Right renal cortex interstitium (tissue), 3 donors: ENCODE measurements around the gene DNAH3. TPM values are rescaled to one million over a fixed set of nuclear protein-coding genes. Genes with fewer than 3 reads are reported as not detected.
"Not testable (repeated sequence)": the region's sequence is repeated elsewhere in the genome, so short reads cannot be mapped to it uniquely, and the experiment has no call there.

ENCODE experiments used
- DNase-seq, 3 donors: peaks; one replicate each; pipeline ENCODE4 v3.0.0-alpha.2; 2013; ENCODE audit warnings: low read depth in 3 of 3, low spot score in 2 of 3
- polyA plus RNA-seq, 3 donors: library from polyadenylated mRNA; unstranded; fragments of 120-200 nt; gene quantifications; one replicate each; pipeline ENCODE4 v1.2.1, GENCODE V29; 2013; ENCODE audit not compliant: insufficient read length in 3 of 3

Gene DNAH3
- polyA plus RNA-seq, 3 donors = 0.18 to 0.47 (median 0.29) TPM

DNA sequence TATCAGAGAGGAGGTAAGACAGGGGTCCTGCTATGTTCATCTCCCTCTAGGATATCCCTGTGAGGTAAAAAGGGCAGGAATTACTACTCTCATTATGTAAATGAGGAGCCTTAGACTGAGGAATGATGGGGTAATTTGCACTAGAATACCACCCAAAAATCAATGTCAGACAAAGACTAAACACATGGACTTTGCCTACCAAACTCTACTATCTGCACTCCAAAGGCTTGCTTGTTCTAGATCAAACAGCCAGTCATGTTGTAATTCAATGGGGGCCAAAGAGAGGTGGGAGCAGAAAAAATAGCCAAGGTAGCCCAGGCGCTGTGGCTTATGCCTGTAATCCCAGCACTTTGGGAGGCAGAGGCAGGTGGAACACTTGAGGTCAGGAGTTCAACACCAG lies 129.3 kb downstream of the DNAH3 start:
- no peak for DNase-seq

DNA sequence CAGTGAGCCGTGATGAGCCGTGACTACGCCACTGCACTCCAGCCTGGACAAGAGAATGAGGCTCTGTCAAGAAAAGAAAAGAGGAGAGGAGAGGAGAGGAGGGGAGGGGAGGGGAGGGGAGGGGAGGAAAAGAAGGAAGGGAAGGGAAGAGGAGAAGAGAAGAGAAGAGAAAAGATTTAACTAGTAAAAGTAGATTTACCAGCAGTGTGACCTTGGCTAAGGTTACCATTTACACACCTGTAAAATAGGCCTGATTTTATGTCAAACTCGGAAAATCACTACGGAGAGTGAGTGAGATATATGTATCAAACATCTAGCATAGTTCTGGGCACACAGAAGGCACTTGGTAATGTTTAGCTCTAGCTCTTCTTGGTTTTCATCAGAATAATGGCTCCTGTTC lies 140.8 kb downstream of the DNAH3 start:
- no peak for DNase-seq

DNA sequence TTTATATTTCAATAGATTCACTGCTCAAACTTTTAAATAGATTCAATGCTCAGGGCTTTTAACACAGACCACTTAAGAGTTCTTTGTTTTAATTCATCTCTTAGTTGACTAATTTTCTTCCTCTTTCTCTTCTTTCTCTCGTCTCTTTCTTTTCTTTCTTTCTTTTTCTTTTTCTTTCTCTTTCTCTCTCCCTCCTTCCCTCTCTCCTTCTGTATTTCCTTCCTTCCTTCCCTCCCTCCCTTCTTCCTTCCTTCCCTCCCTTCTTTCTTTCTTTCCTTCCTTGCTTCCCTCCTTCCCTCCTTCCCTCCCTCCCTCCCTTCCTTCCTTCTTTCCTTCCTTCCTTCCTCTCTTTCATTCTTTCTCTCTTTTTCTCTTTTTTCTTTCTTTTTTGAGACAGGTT lies 145.6 kb downstream of the DNAH3 start:
- DNase-seq = no peak

DNA sequence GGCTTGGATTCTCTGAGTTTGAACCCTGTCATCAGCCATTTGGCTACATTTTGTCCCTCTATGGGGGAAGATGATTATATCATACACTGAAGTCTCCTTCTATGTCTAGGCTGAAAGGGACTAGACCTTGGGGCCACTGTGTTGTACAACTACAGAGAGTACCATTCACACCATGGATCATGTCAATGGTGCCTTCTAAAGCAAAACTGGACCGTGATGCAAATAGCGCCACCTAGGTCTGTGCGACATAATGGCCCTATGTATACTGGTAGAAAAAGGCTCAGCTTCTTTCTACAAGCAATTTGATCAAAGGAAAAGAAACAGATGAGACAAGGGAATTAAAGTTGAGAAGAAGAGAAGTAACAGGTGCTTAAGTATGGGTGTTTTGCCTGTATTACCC lies 149.4 kb downstream of the DNAH3 start:
- DNase-seq = no peak

DNA sequence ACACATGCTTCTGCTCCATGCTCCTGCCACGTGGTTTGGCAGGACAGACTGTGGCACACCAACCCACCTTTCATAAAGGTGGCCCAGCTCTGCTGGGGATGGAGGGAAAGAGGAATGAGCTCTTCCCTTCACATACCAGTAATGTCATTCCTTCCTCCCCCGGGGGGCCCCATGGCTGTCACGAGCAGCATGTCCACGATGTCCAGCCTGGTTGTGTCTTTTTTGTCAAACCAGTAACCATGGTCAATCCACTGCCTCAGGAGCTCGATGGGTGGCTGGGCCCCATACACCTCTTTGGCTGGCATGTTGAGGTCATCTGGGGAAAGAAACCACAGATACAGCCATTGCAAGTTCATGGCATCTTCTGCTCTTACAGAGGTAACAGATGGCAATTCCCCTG lies 153.5 kb downstream of the DNAH3 start:
- no peak for DNase-seq

DNA sequence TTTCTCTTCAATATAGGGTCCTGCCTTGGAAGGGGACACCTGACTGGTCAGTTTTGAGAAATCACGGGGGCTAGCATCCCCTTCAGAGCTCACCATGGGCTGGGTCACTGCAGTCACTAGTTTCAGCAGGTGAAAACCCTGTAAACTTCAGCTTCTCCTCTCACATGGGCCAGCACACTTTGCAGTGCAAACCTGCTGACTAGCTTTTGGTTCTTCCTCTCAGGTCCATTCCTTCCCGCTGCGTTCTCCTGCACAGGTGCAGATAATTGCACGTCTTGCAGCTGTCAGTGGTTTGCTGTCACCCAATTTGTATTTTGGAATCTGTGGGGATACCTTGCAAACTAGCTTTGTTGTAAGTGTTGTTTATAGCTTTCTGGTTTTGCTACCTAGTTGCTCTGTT lies 154.9 kb downstream of the DNAH3 start:
- DNase-seq = no peak

DNA sequence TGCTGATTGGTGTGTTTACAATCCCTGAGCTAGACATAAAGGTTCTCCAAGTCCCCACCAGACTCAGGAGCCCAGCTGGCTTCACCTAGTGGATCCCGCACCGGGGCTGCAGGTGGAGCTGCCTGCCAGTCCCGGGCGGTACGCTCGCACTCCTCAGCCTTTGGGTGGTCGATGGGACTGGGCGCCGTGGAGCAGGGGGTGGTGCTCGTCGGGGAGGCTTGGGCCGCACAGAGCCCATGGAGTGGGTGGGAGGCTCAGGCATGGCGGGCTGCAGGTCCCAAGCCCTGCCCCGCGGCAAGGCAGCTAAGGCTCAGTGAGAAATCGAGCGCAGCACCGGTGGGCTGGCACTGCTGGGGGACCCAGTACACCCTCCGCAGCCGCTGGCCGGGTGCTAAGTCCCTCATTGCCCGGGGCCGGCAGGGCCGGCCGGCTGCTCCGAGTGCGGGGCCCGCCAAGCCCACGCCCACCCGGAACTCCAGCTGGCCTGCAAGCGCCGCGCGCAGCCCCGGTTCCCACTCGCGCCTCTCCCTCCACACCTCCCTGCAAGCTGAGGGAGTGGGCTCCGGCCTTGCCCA lies 161.1 kb downstream of the DNAH3 start:
- DNase-seq = not testable (repeated sequence)

DNA sequence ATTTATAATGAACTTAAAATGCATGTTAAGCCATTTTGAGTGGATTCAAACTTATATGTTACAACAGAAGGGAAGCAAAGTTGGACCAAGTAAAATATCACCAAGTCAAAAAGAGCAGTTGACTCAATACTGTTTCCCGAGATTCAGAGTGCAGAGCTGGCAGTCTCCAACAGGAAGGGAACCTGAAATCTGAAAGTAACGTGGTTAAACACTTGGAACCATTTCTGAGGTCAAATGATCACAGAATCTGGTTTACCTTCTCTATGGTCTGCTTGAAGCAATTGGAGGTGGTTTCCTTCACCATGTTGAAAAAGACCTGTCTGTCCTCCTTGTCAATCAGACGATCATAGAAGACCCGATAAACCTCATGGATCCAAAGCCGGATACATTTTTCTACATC lies 163.6 kb downstream of the DNAH3 start:
- DNase-seq = no peak

DNA sequence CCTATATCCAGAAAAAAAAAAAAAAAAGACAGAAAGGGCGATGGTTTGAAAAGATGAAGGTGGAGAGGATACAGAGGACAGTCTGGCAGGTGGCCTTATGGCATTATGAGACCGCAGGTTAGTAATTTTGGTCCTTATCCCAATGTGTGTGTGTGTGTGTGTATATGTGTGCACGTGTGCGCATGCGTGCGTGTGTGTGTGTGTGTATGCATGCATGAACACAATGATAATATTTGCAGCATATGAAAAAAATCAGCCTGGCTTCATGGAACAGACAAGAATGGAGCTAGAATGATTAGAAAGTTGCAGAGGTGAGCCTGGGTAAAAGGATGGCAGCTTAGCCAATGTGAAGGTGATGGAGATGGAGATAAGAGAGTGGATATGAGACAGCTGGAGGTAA lies 166.6 kb downstream of the DNAH3 start:
- no peak for DNase-seq

DNA sequence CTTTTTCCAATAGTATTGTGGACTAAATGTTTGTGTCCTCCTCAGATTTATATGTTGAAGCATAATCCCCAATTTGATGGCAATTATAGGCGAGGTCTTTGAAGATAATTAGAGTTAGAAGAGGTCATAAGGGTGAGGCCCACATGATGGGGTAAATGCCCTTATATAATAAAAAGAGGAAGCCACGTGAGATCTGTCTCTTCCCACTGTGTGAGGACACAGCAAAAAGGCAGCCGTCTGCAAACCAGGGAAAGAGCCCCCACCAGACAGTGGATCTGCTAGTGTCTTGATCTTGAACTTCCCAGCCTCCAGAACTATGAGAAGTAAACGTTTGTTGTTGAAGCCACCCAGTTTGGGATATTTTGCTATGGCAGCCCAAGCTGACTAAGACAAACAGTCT lies 174.1 kb downstream of the DNAH3 start:
- DNase-seq = no peak

DNA sequence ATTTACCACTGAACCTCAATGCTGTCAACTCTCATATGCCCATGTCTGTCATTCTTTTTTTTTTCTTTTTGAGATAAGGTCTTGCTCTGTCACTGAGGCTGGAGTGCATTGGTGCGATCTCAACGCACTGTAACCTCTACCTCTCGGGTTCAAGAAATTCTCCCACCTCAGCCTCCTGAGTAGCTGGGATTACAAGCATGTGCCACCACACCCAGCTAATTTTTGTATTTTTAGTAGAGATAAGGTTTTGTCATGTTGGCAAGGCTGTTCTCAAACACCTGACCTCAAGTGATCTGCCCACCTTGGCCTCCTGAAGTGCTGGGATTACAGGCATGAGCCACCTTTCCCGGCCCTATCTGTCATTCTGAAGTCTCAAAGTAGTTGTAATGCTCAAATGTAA lies 177.4 kb downstream of the DNAH3 start:
- DNase-seq = not testable (repeated sequence)

DNA sequence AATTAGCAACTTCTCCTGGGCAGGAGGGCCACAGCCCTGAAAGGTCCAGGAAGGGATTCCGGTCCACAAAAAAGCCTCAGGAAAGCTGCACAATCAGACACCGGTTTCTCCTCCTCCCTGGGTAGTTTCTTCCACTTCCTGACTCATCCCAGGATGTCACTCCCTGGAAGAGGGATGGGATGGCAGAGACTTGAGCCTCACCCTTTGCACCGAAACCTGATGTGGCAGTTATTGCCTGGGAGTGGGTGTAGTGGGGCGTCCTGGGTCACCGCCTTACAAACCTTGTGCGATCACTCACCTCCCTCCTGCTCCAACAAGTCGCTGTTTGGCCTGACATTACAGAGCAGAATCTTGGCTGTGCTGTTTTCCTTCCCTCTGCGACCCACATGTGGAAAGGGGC lies 179.2 kb downstream of the DNAH3 start:
- no peak for DNase-seq

DNA sequence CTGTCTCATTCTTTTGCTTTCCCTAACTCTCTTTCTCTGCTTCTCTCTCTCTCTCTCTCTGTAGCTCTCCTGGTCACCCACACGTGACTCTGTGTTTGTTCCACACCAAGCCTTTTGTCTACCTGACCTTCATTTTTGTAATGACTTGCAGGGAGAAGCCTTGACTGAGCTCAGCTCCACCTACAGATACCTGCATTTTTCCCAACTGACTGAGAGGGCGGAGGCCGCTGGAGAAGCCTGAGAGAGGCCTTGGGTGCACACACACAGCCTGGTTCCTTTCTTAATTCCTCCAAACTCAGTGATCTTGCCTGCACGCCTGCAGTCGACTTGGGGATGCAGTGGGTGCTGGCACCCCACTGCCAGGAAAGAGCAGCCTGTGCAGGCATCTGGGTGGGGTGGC lies 181.3 kb downstream of the DNAH3 start:
- no peak for DNase-seq

DNA sequence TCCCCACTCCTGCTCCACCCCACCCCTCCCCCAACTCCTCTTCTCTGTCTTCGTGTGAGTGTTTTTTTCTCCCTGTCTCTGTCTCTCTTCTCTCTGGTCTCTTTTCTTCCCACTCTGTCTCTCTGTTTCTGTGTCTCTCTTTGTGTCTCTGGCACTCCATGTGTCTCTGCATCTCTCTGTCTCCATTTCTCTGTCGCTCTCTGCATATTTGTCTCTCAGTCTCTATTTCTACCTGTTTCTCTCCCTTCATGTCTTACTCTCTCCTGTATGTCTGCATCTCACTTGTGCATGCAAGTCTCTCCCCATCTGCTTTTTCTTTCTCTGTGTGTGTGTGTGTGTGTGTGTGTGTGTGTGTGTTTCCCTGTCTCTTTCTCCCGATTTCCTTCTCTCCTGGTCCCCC lies 181.9 kb downstream of the DNAH3 start:
- DNase-seq = no peak

DNA sequence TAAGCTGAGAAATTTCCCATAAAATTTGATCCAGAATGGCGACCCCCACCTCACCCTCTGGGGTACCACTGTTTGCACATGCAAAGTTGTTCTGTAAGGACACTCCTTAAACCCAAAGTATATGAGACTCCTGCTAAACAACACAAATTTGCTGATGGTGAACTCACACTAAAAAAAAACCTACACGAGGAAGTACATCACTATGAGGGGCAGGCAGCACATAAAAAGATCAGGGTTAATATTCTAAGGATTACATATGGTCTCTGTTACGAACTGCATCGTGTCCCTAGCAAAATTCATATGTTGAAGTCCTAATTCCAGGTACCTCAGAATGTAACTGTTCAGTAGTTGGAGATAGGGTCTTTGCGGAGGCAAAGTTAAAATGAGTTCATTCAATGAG lies 189.7 kb downstream of the DNAH3 start:
- no peak for DNase-seq

DNA sequence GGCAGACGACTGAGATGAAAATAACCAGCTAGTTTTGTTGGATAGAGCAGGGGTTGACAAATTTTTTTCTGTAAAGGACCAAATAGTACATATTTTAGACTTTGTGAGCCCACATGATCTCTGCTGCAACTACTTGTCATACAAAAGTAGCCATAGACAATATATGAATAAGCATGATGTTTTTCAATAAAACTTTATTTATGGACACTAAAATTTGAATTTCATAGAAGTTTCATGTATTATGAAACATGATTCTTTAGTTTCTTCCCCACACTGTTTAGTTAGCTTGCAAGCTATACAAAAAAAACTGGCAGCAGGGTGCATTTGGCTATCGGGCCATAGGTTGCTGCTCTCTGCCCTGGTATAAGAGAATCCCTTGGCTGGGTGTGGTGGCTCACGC lies 193.5 kb downstream of the DNAH3 start:
- no peak for DNase-seq

DNA sequence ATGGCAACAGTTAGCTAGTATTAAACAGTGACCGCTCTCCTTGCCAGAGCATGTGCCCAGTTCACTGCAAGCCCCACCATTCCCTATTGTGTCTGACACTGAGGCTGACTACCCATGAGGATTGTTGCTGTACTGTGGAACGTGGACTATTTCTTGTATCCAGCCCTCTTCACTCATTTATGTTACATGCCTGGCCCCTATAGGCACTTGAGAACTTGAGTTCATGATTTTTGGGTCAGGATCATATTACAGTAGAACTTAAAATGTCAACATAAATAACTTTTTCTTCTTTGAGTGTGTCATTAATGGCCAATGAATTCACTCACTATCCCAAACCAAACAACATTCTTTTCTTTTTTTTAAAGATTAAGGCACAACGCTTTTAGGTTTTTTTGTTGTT lies 194.3 kb downstream of the DNAH3 start:
- DNase-seq = peak; percentile 33 to 48 (median 47)

DNA sequence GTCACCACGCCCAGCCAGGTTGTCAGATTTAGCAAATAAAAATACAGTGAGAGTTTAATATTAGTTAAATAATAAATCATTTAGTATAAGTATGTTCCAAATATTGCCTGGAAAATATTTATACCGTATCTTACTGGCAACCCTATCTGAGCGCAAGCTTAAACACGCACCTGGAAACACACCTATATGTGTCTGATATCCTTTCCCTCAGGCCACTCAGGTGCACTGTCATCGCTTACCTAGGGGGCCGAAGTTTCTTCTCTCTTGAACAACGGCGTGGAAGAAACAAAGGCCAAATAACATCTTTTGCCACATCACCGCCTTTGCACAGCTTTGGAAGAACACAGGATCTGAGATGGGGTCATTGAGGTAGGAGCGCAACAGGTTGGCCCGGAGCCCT lies 196.1 kb downstream of the DNAH3 start:
- DNase-seq = no peak

DNA sequence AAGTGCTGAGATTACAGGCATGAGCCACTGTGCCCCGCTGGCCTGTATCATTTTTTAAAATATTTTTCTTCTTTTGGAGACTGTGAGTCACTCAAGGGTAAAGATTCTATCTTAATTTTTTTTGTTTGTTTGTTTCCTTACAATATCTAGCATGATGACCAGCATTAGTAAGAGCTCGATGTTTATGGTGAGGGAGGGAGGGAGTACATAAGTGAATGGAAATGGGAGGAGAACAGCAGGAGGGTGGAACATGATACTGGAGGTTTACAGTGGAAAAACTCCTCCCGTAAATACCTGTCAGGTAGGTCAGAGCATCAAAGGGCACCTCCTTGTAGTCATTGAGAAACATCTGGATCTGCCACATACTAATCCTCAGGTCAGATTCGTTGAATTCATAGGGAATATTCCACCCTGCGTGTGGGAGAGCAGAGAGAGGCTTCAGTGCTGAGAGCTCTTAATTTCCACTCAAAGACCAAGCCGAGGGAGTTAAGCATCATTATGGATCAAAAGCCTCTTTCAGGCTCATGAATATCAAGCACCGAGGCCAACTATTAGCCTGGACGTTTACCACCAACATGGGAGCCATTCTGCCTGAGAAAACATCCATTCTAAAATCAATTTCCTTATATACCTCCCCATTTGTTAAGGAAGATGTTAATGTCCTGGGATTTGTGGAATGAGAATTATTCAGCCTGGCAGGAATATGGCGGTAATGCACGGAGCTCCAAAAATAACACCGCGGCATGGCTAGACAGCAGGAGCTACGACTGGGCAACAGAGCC lies 198.3 kb downstream of the DNAH3 start:
- no peak for DNase-seq

DNA sequence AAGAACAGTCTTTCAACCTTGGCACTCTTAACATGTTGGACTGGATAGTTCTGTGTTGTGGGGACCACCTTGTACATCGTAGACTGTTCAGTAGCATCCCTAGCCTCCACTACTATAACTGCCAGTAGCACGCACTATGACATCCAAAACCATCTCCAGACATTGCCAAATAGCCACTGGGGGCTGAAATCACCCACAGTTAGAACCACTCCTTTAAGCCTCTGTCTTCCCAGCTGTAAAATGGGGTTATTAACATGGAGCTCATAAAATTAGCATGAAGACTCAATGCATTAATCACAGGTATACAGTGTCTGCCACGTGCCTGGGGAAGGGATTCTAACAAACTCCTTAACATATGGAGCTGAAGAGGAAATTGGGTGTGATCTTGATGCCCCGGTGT lies 200.4 kb downstream of the DNAH3 start:
- DNase-seq = no peak

DNA sequence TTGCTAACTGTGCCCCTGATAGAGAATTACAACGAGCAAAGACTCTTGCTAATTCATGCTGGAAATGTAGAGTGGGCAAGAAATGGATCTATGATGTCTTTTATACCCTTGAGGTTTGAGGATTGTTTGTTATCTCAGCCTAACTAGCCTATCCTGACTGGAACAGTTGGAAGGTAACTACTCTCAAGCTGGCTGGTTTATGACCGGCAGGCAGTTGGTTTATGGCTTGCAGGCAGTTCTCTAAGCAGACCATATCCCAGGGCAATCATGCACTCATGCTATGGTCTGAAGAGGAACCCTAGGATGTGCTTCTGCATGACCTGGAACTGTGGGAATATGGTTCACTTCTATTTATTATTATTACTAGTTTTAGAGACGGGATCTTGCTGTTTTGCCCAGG lies 201.0 kb downstream of the DNAH3 start:
- no peak for DNase-seq

DNA sequence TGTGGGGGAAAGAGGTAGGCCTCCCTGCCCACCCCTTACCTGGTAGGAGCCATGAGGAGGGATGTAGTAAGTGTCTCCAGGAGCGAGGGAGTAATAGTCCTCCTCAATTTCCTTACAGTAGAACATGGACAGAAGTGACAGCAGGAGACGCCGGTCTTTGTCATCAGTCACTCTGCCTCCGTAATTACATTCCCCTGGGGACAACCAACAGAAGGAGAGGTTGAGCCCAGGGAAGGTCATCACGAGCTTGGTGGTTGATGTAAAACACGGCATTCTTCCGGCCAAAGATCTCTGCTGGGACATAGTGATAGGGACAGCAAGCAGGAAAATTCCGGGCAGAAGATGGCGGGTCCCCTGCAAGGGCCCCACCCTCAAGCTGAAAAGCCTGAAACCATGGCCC lies 202.2 kb downstream of the DNAH3 start:
- no peak for DNase-seq
